HG03571 (cell line): ENCODE data around the gene TSPY4.
"Not testable (repeated sequence)": the region's sequence is repeated elsewhere in the genome, so short reads cannot be mapped to it uniquely, and the experiment has no call there.

Experiments used
- ATAC-seq: cut with Tn5 transposase; IDR thresholded peaks from one replicate; pipeline ENCODE4 v1.9.1; 2021; ENCODE audit not compliant: unreplicated experiment

The TSPY4 gene, protein sequence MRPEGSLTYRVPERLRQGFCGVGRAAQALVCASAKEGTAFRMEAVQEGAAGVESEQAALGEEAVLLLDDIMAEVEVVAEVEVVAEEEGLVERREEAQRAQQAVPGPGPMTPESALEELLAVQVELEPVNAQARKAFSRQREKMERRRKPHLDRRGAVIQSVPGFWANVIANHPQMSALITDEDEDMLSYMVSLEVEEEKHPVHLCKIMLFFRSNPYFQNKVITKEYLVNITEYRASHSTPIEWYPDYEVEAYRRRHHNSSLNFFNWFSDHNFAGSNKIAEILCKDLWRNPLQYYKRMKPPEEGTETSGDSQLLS

DNA sequence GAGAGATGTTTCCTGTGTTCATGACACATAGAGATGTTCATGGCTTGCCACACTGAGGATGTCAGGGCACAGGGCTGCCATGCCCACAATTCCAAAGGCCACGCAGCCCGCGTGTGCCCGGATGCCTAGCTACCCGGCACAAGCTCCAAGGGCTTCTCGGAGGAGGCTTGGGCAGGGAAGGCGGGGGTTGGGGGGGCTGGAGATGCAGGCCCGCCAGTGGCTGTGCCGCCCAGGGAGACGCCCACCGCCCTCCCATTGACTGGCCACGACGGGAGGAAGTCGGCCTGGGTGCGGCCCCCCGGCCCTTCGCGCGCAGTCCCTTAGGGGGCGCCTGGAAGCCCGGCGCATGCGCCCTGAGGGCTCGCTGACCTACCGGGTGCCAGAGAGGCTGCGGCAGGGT, at the start of gene TSPY4:
Gene TSPY4, plus strand, starts transcription at position 301 of the 400 bp plus-strand sequence. Its CDS starts 46 bp downstream, at position 347.
- ATAC-seq, result not testable (repeated sequence)

- ATAC-seq, result no peak
These were observed 16.3 kb upstream of the TSPY4 start for GRCh38 chrY:9320996-9321395.

DNA sequence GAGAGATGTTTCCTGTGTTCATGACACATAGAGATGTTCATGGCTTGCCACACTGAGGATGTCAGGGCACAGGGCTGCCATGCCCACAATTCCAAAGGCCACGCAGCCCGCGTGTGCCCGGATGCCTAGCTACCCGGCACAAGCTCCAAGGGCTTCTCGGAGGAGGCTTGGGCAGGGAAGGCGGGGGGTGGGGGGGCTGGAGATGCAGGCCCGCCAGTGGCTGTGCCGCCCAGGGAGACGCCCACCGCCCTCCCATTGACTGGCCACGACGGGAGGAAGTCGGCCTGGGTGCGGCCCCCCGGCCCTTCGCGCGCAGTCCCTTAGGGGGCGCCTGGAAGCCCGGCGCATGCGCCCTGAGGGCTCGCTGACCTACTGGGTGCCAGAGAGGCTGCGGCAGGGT, 20.2 kb downstream of the TSPY4 start, which contains the start of gene TSPY8:
Gene TSPY8, plus strand, starts transcription at position 301 of the 400 bp plus-strand sequence. Its CDS starts 46 bp downstream, at position 347.
- ATAC-seq, result not testable (repeated sequence)
